Progenitor cell of endocrine pancreas (in vitro differentiated cells): Measurements from ENCODE around the gene RCAN2. TPM values are rescaled to one million over a fixed set of nuclear protein-coding genes. Genes with fewer than 3 reads are reported as not detected.
A peak's percentile ranks its signal among the peaks of the same experiment; 100 is the strongest.

Source experiments
- DNase-seq: peaks from one replicate; pipeline ENCODE4 v3.0.0; 2021; ENCODE audit warnings: low spot score; ENCODE audit not compliant: unreplicated experiment
- H3K27ac Mint-ChIP-seq: 2 replicates; pipeline ENCODE4 v1.8.0; 2021; ENCODE audit warnings: mild to moderate bottlenecking, moderate library complexity, mixed read lengths
- H3K27me3 Mint-ChIP-seq: 2 replicates; pipeline ENCODE4 v1.8.0; 2021; ENCODE audit warnings: mixed read lengths
- H3K36me3 Mint-ChIP-seq: 2 replicates; pipeline ENCODE4 v1.8.0; 2022; ENCODE audit warnings: mixed read lengths; ENCODE audit not compliant: insufficient read depth
- H3K4me1 Mint-ChIP-seq: 2 replicates; pipeline ENCODE4 v1.8.0; 2021; ENCODE audit warnings: low read depth, mixed read lengths
- H3K4me3 Mint-ChIP-seq: 2 replicates; pipeline ENCODE4 v1.8.0; 2021; ENCODE audit warnings: low read depth, mild to moderate bottlenecking, moderate library complexity, mixed read lengths
- H3K9me3 Mint-ChIP-seq: 2 replicates; pipeline ENCODE4 v1.8.0; 2021; ENCODE audit warnings: low read depth, mixed read lengths
- total RNA-seq: library from RNA; stranded (reverse); gene quantifications from 2 replicates; pipeline ENCODE4 v1.2.1, GENCODE V29; 2021
- TF ChIP-seq, protein P1 (sequence below): fragments of 200-600 bp; sonication (generic); IDR thresholded peaks from one replicate; pipeline ENCODE4 v1.5.0; 2021; ENCODE audit warnings: antibody characterized with exemption, mild to moderate bottlenecking; ENCODE audit not compliant: unreplicated experiment

Gene RCAN2
- total RNA-seq, 1 donor from 2014 or later = 23.3 TPM

- no peaks in the 10 kb centered on the region for H3K36me3 Mint-ChIP-seq
Measured at GRCh38 chr6:46491628-46492547, 639 bp upstream of the RCAN2 start.

GRCh38 chr6:46490425-46491200 is 636 bp downstream of the RCAN2 start:
- DNase-seq = peak; percentile 77
- H3K27me3 Mint-ChIP-seq = peaks cover 26% of the 10 kb centered on the region
- peak overlapping the region; percentile 81 for H3K4me3 Mint-ChIP-seq
- TF ChIP-seq, protein P1, sequence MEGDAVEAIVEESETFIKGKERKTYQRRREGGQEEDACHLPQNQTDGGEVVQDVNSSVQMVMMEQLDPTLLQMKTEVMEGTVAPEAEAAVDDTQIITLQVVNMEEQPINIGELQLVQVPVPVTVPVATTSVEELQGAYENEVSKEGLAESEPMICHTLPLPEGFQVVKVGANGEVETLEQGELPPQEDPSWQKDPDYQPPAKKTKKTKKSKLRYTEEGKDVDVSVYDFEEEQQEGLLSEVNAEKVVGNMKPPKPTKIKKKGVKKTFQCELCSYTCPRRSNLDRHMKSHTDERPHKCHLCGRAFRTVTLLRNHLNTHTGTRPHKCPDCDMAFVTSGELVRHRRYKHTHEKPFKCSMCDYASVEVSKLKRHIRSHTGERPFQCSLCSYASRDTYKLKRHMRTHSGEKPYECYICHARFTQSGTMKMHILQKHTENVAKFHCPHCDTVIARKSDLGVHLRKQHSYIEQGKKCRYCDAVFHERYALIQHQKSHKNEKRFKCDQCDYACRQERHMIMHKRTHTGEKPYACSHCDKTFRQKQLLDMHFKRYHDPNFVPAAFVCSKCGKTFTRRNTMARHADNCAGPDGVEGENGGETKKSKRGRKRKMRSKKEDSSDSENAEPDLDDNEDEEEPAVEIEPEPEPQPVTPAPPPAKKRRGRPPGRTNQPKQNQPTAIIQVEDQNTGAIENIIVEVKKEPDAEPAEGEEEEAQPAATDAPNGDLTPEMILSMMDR = peak; percentile 69
- no peaks in the 10 kb centered on the region for H3K9me3 Mint-ChIP-seq
- H3K4me1 Mint-ChIP-seq = peaks cover 35% of the 10 kb centered on the region
- H3K36me3 Mint-ChIP-seq = no peaks in the 10 kb centered on the region
- peak overlapping the region; percentile 66 for H3K27ac Mint-ChIP-seq

More at GRCh38 chr6:46491628-46492547, 639 bp upstream of the RCAN2 start:
- peak; percentile 48 for DNase-seq
- Mint-ChIP-seq H3K27me3 (peaks cover 26% of the 10 kb centered on the region), H3K4me3 (peak overlapping the region; percentile 72), H3K27ac (no peak overlapping the region), H3K4me1 (peaks cover 30% of the 10 kb centered on the region), H3K9me3 (no peaks in the 10 kb centered on the region)
- TF ChIP-seq, protein P1 = peak; percentile 67

DNA sequence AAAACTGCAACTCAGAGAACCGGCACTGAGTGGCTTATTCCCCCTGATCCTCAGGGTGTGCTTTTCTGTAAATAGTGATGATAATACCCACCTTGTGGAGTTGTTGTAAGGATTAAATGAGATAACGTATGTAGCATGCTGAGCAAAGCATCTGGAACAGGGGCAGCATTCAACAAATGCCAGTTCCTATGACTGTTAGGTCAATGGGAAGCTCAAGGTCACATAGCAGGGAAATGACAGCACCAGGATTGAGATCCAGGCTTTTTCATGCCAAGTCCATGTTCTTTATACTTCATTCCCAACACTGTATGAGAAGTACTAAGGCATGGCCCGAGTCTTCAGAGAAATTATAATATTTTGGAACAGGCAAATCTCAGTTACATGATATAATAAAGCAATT is 5.1 kb downstream of the RCAN2 start:
- H3K27me3 Mint-ChIP-seq = peaks cover 7% of the 10 kb centered on the region
- no peak overlapping the region for H3K27ac Mint-ChIP-seq
- H3K36me3 Mint-ChIP-seq = no peaks in the 10 kb centered on the region
- H3K9me3 Mint-ChIP-seq = no peaks in the 10 kb centered on the region
- H3K4me1 Mint-ChIP-seq = peaks cover 44% of the 10 kb centered on the region
- DNase-seq = no peak
- H3K4me3 Mint-ChIP-seq = no peak overlapping the region
- TF ChIP-seq, protein P1 = no peak

DNA sequence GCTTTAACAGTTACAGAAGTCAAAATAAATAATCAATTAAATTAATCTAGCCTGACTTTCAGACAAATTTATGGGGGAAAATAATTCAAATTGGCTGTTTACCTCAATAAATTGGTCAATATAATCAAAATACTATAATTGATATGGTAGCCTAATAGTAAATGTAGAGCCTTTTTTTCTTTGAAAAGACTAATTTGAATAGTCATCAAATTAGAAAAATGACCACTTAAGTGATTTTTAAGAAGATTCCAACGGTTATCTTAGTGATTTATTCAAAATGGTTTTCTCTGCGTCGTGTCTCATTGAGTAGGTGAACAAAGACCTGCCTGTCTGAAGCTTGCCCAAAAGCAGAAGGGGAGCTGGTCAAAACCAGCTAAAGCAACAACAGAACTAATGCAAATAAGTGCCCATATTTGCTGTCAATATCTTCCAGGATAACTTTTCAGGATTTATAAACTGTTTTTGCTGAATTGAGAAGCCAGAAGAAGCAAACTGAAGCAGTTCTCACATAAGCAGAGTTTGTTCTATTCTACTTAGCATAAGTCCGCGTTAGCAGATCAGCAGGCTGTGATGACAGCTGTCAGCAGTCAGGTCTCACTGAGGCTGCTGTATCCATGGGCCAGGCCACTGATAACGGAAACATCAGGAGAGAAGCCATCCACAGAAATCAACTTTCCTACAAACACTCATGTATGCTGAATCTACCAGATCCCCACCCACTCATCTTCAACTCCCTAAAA is 7.0 kb downstream of the RCAN2 start:
- Mint-ChIP-seq H3K4me3 (no peak overlapping the region), H3K4me1 (peaks cover 31% of the 10 kb centered on the region), H3K27me3 (peaks cover 7% of the 10 kb centered on the region), H3K9me3 (no peaks in the 10 kb centered on the region), H3K27ac (no peak overlapping the region), H3K36me3 (no peaks in the 10 kb centered on the region)
- DNase-seq = no peak
- TF ChIP-seq, protein P1 = no peak

- no peak overlapping the region for H3K4me3 Mint-ChIP-seq
- H3K36me3 Mint-ChIP-seq = no peaks in the 10 kb centered on the region
- no peaks in the 10 kb centered on the region for H3K9me3 Mint-ChIP-seq
- no peaks in the 10 kb centered on the region for H3K27me3 Mint-ChIP-seq
- no peak for DNase-seq
- no peaks in the 10 kb centered on the region for H3K4me1 Mint-ChIP-seq
- TF ChIP-seq, protein P1 = no peak
- H3K27ac Mint-ChIP-seq = no peak overlapping the region
Measured at GRCh38 chr6:46476301-46476700, 14.9 kb downstream of the RCAN2 start.
